Lung (tissue), 12 donors: Measurements from ENCODE around the gene SH3PXD2A. TPM values are rescaled to one million over a fixed set of nuclear protein-coding genes. Genes with fewer than 3 reads are reported as not detected.
A peak's percentile ranks its signal among the peaks of the same experiment; 100 is the strongest.

Experiments
- ATAC-seq: fragments of 200-7000 bp; cut with Tn5 transposase; one replicate; pipeline ENCODE4 v1.9.1; 2020; ENCODE audit warnings: moderate number of reproducible peaks; ENCODE audit not compliant: insufficient read depth, low FRiP score
- DNase-seq, 3 donors: peaks; one replicate each; pipeline ENCODE4 v3.0.0-alpha.2; 2013 to 2017
- H3K27ac ChIP-seq, 2 donors: one replicate each; pipeline ENCODE4 v1.5.1; 2013; ENCODE audit warnings: mild to moderate bottlenecking in 2 of 2, moderate library complexity in 2 of 2, control low read depth in 1 of 2, inconsistent platforms in 1 of 2, low read depth in 1 of 2, low read length in 1 of 2
- H3K27me3 ChIP-seq, 3 donors: one replicate each; pipeline ENCODE4 v1.5.1; 2013; ENCODE audit warnings: low read length in 2 of 3; ENCODE audit not compliant: control insufficient read depth in 3 of 3, insufficient read depth in 3 of 3
- H3K36me3 ChIP-seq, 4 donors: one replicate each; pipeline ENCODE4 v1.5.1; 2013; ENCODE audit warnings: low read length in 4 of 4, mild to moderate bottlenecking in 1 of 4, moderate library complexity in 1 of 4; ENCODE audit not compliant: control insufficient read depth in 4 of 4, insufficient read depth in 4 of 4
- H3K4me1 ChIP-seq, 5 donors: one replicate each; pipeline ENCODE4 v1.5.1; 2013; ENCODE audit warnings: low read length in 5 of 5, mild to moderate bottlenecking in 2 of 5, moderate library complexity in 1 of 5; ENCODE audit not compliant: control insufficient read depth in 5 of 5, insufficient read depth in 5 of 5
- H3K4me3 ChIP-seq: one replicate; pipeline ENCODE4 v1.5.1; 2013; ENCODE audit warnings: mild to moderate bottlenecking, control low read depth, moderate library complexity
- H3K9ac ChIP-seq, 2 donors: one replicate each; pipeline ENCODE4 v1.5.1; 2013; ENCODE audit warnings: low read length in 2 of 2, control low read depth in 1 of 2; ENCODE audit not compliant: insufficient read depth in 1 of 2
- H3K9me3 ChIP-seq, 4 donors: one replicate each; pipeline ENCODE4 v1.5.1; 2013; ENCODE audit warnings: low read length in 3 of 4, mild to moderate bottlenecking in 1 of 4, moderate library complexity in 1 of 4; ENCODE audit not compliant: control insufficient read depth in 4 of 4, insufficient read depth in 3 of 4
- CTCF ChIP-seq: IDR thresholded peaks from 2 replicates; pipeline ENCODE4 v1.5.1; 2012; ENCODE audit warnings: mild to moderate bottlenecking; ENCODE audit errors: control extremely low read depth, extremely low read depth
- WGBS, 2 donors: extraction: QIAGEN DNeasy Blood & Tissue Kit; methylation state at CpG; one replicate each; pipeline ENCODE4 v1.1.7; 2013; 5-methylcytosine and 5-hydroxymethylcytosine counted together
- polyA plus RNA-seq, 2 donors: library from polyadenylated mRNA; stranded (reverse); fragments of 200-250 nt; gene quantifications; one replicate each; pipeline ENCODE4 v1.2.1, GENCODE V29; 2013
- total RNA-seq, 2 donors: library from RNA; depleted of rRNA in 1 of 2; stranded (reverse); fragments of >200 nt in 1 of 2; gene quantifications; one replicate each; pipeline ENCODE4 v1.2.1, GENCODE V29; 2014 to 2021
- donor health status: control.
- donor health status: control.
- donor health status: Bipolar disorder and iron deficiency.
- donor health status: healthy.
- donor health status: DM: yes; HTN: yes; CAD: no.

SH3PXD2A gene
- total and polyA plus RNA-seq, 4 donors, result 9.9 to 53.2 (median 29.2) TPM

- DNase-seq, result peak; percentile 48 to 79 (median 66)
- no peak overlapping the region for H3K9ac ChIP-seq
Measured at GRCh38 chr10:103716206-103717160, 138.9 kb downstream of the SH3PXD2A start.

GRCh38 chr10:103715430-103715829 lies 139.9 kb downstream of the SH3PXD2A start:
- H3K9me3 ChIP-seq, result no peaks in the 10 kb centered on the region
- H3K4me3 ChIP-seq, result no peak overlapping the region
- ATAC-seq (no peak), DNase-seq (no peak)
- H3K36me3 ChIP-seq, result peaks cover 0 to 6% (median 2%) of the 10 kb centered on the region in 4 donors
- no peak overlapping the region for H3K27ac ChIP-seq
- TF ChIP-seq CTCF, result no peak
- WGBS, 2 donors, result 91 to 93% methylated on average over 8 of the region's 8 CpGs
- H3K4me1 ChIP-seq, result peaks cover 0 to 11% (median 5%) of the 10 kb centered on the region in 5 donors
- no peak overlapping the region for H3K9ac ChIP-seq
- H3K27me3 ChIP-seq, result no peaks in the 10 kb centered on the region

More at GRCh38 chr10:103716206-103717160, 138.9 kb downstream of the SH3PXD2A start:
- Histone ChIP-seq H3K4me3 (no peak overlapping the region), H3K4me1 (peaks cover 0 to 20% (median 11%) of the 10 kb centered on the region in 5 donors), H3K36me3 (peaks cover 0 to 6% (median 2%) of the 10 kb centered on the region in 4 donors), H3K9me3 (no peaks in the 10 kb centered on the region), H3K27ac (no peak overlapping the region), H3K27me3 (no peaks in the 10 kb centered on the region)
- no peak for TF ChIP-seq CTCF
- ATAC-seq, result no peak
- WGBS, 2 donors, result 78 to 87% methylated on average over 11 of the region's 11 CpGs

- no peak for DNase-seq
- peaks cover 0 to 7% (median 3%) of the 10 kb centered on the region in 4 donors for H3K36me3 ChIP-seq
- no peak for ATAC-seq
- H3K9ac ChIP-seq, result no peak overlapping the region
- no peak overlapping the region for H3K4me3 ChIP-seq
- H3K4me1 ChIP-seq, result peaks cover 0 to 11% (median 0%) of the 10 kb centered on the region in 5 donors
- H3K27me3 ChIP-seq, result no peaks in the 10 kb centered on the region
- no peak for TF ChIP-seq CTCF
- H3K27ac ChIP-seq, result no peak overlapping the region
- H3K9me3 ChIP-seq, result no peaks in the 10 kb centered on the region
- WGBS, 2 donors, result 80 to 85% methylated on average over 7 of the region's 7 CpGs
Measured at GRCh38 chr10:103714232-103714891, 141.0 kb downstream of the SH3PXD2A start.
